8988T (cell line): ENCODE results near the gene WNT9A.
"Not testable (repeated sequence)": the region's sequence is repeated elsewhere in the genome, so short reads cannot be mapped to it uniquely, and the experiment has no call there.

Experiments
- DNase-seq: peaks from one replicate; pipeline ENCODE4 v3.0.0; 2011

The WNT9A gene

GRCh38 chr1:227883641-227884301 is 64.0 kb downstream of the WNT9A start:
- DNase-seq: no peak

GRCh38 chr1:227883073-227883520 is 64.6 kb downstream of the WNT9A start:
- no peak for DNase-seq

DNA sequence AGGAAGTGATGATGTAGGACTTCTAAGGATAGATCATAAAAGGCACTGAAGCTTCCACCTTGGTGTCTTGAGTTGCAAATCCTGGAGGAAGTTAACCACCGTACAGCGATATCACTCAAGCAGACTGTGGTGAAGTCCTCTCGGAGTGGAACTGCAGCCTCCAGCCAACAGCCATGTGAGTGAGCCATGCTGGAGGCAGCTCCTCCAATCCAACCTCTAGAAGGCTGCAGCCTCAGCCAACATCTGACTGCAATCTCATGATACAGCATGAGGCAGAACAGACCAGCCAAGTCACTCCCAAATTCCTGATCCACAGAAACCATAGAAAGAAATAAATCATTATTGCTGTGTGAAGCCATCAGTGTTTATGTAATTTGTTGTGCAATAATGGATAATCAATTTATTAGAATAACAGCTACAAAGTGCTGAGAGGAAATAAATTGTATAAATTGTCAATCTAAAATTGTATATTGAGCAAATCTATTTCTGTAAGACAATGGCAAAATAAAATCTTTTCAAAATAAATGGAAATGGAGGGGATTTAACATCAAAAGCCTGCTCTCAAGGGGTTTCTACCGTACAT is 67.3 kb downstream of the WNT9A start:
- no peak for DNase-seq

GRCh38 chr1:227877810-227878209 is 69.9 kb downstream of the WNT9A start:
- not testable (repeated sequence) for DNase-seq

- not testable (repeated sequence) for DNase-seq
Observed at GRCh38 chr1:227871892-227872291, 75.8 kb downstream of the WNT9A start.

- DNase-seq: no peak
Observed at GRCh38 chr1:227870366-227870765, 77.4 kb downstream of the WNT9A start.

GRCh38 chr1:227869851-227870305 is 77.9 kb downstream of the WNT9A start:
- no peak for DNase-seq

DNA sequence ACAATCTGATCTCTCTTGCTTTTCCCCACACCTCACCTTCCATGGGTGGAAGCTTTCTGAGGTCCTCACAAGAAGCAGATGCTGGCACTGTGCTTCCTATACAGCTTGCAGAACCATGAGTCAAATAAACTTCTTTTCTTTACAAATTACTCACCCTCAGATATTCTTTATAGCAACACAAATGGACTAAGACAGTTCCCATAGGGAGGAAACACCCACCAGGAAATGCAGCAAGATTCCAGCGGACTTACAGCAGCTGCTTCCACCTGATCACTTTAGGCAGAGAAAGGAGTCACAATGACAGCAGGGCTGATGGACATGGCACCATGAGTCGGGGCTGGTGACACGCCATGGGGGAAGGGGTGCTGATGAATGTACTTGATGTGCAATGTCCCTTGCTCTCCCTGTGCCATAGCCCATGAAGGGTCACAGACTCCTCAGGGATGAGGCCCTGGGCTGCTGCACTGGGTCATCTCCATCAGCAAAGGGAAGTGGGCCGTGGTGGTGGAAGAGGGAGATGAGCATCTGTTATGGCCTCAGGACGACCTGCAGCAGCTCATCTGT is 78.4 kb downstream of the WNT9A start:
- no peak for DNase-seq
